ENCODE measurements around the gene ZNF774. TPM values are rescaled to one million over a fixed set of nuclear protein-coding genes. Genes with fewer than 3 reads are reported as not detected.

Gene ZNF774
- total and polyA plus RNA-seq, 2 of the 8 experiments (the other 6 are each of a cell fraction or from before 2014, with no cell fraction given) = 0.82 to 2.6 TPM

DNA sequence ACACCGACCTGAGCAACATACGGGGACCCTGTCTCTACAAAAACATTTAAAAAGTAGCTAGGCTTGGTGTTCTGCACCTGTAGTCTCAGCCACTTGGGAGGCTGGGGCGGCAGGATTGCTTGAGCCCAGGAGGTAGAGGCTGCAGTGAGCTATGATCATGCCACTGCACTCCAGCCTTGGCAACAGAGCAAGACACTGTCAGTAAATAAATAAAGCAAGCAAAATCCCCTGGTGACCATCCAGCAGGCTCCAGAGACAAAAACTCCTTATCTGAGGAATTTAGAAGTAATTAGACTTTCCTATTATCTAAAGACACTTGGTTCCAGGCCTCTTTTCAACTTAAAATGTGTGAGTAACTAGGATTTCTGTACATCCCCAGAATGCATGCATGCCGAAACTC, 29.5 kb upstream of the ZNF774 start:
- H3K4me3 ChIP-seq (ENCODE audit: extremely low read depth in 1 of 4, insufficient read depth in 2 of 4, low read depth in 3 of 4, low read length in 4 of 4) = no peak overlapping the region
- no peak overlapping the region for H3K27ac ChIP-seq (ENCODE audit: low read depth, low read length)
- no peak overlapping the region for H4K8ac ChIP-seq (ENCODE audit: extremely low read depth, insufficient read depth, low read length)
- H4K5ac ChIP-seq (ENCODE audit: insufficient read length, low read depth, low read length) = no peak overlapping the region
- H2AFZ ChIP-seq (ENCODE audit: low read length) = no peak overlapping the region
- no peak overlapping the region for H3K14ac ChIP-seq (ENCODE audit: insufficient read length)
- ChIA-PET CTCF (ENCODE audit: partially characterized antibody) (interaction anchor here (4.9 to 9.6 kb wide), 2 partner anchors 28 to 160 kb away, joined by 46 to 175 read pairs; no protein-coding TSS in a partner anchor), POLR2A (ENCODE audit: partially characterized antibody) (interaction anchor here (0.6 kb wide), 1 partner anchor 344 kb away, joined by 3 read pairs; no protein-coding TSS in a partner anchor)
- H3K79me1 ChIP-seq (ENCODE audit: low read depth, low read length) = no peaks in the 10 kb centered on the region
- no peak overlapping the region for H2AK5ac ChIP-seq (ENCODE audit: low read depth, low read length)
- no peaks in the 10 kb centered on the region for H3K79me2 ChIP-seq (ENCODE audit: control insufficient read depth in 1 of 2, insufficient read depth in 2 of 2, low read length in 2 of 2)
- H3K23me2 ChIP-seq (ENCODE audit: low read depth, low read length) = no peaks in the 10 kb centered on the region; the same call in 1 of the 2 replicates
- H4K91ac ChIP-seq (replicated peaks; ENCODE audit: insufficient read length, low read length) = no peak overlapping the region
- H3K4me2 ChIP-seq (ENCODE audit: insufficient read depth in 1 of 2, low read depth in 2 of 2, low read length in 2 of 2) = no peak overlapping the region
- H4K20me1 ChIP-seq (replicated peaks in 1 of 2; ENCODE audit: control insufficient read depth in 1 of 2, insufficient read depth in 2 of 2, low read length in 2 of 2) = no peaks in the 10 kb centered on the region
- H3K27me3 ChIP-seq (replicated peaks in 1 of 4; ENCODE audit: control insufficient read depth in 3 of 4, extremely low read depth in 1 of 4, insufficient read depth in 3 of 4, low read length in 3 of 4) = no peaks in the 10 kb centered on the region
- no peak overlapping the region for H2BK5ac ChIP-seq (ENCODE audit: low read depth, low read length)
- no peaks in the 10 kb centered on the region for H3K36me3 ChIP-seq (ENCODE audit: control insufficient read depth in 2 of 4, insufficient read depth in 4 of 4, low read length in 3 of 4)
- 85% methylated on average over 4 of the region's 4 CpGs; no CpG with 5 or more reads in 1 of the 2 experiments for WGBS, 2 experiments (ENCODE audit: extremely low coverage in 1 of 2, insufficient coverage in 1 of 2, insufficient read length in 1 of 2, insufficient replicate concordance in 2 of 2, low coverage in 1 of 2, low lambda C conversion rate in 2 of 2, missing lambda C conversion rate in 1 of 2)
- peaks cover 0 to 3% (median 1%) of the 10 kb centered on the region in 4 experiments; a peak in 3 of 7 replicates for H3K4me1 ChIP-seq (replicated peaks in 1 of 4; ENCODE audit: control insufficient read depth in 3 of 4, insufficient read depth in 4 of 4, low read length in 3 of 4)
- H3K9me3 ChIP-seq (ENCODE audit: insufficient read depth in 2 of 2, low read depth in 1 of 2, low read length in 1 of 2) = no peaks in the 10 kb centered on the region
- no peak overlapping the region for H3K4ac ChIP-seq (replicated peaks; ENCODE audit: insufficient read length, low read depth, low read length)
- DNase-seq (ENCODE audit: low read depth in 1 of 2, low spot score in 2 of 2) (no peak), FAIRE-seq (no peak)
- no peak overlapping the region for H2BK20ac ChIP-seq (ENCODE audit: low read length)
- no peak overlapping the region for H2BK12ac ChIP-seq (ENCODE audit: low read depth, low read length)
- H3K9ac ChIP-seq (replicated peaks in 1 of 4; ENCODE audit: extremely low read depth in 1 of 4, low read depth in 3 of 4, low read length in 3 of 4) = no peak overlapping the region
- H2BK120ac ChIP-seq (replicated peaks; ENCODE audit: low read depth, low read length) = no peak overlapping the region
- no peak overlapping the region for H3K23ac ChIP-seq (ENCODE audit: insufficient read length)
- no peak overlapping the region for H3K18ac ChIP-seq (ENCODE audit: extremely low read depth, low read length)
- H3K56ac ChIP-seq (replicated peaks; ENCODE audit: insufficient read length, low read depth, low read length) = no peak overlapping the region
- H2BK15ac ChIP-seq (ENCODE audit: low read length) = no peak overlapping the region

Measured in H1 (cell line).